Endothelial cell of umbilical vein (primary cell): Measurements from ENCODE around the gene EFNB1. TPM values are rescaled to one million over a fixed set of nuclear protein-coding genes. Genes with fewer than 3 reads are reported as not detected.

Experiments used
- BruUV-seq: library from RNA; stranded (reverse); fragments of 400-500 nt; replicated peaks from 2 replicates; lab custom pipeline; 2021; lab: Mats Ljungman, UMichigan
- CTCF ChIA-PET: fragments of 300-600, 350-600 bp; sonication (Branson Sonifier 250); formaldehyde crosslinking; loops from one replicate; lab custom pipeline; 2021; ENCODE audit warnings: antibody characterized with exemption, inconsistent platforms; lab: Charles Lee
- POLR2A ChIA-PET: fragments of 300-600, 350-600 bp; sonication (Branson Sonifier 250); formaldehyde crosslinking; loops from one replicate; lab custom pipeline; 2021; ENCODE audit warnings: antibody characterized with exemption, inconsistent platforms; lab: Charles Lee
- DNase-seq: peaks from one replicate; pipeline ENCODE4 v3.0.0-alpha.2; 2011; ENCODE audit warnings: low read depth, low spot score
- FAIRE-seq: peaks from 2 replicates; lab custom pipeline; 2011; peaks lifted over from hg19 to GRCh38; lab: Jason Lieb, UNC
- H2AFZ ChIP-seq: 2 replicates; pipeline ENCODE4 v1.6.0; 2012; ENCODE audit warnings: low read depth, low read length, control low read depth, inconsistent platforms
- H3K27ac ChIP-seq: 2 replicates; pipeline ENCODE4 v1.5.1; 2011; ENCODE audit warnings: low read depth, mild to moderate bottlenecking, control low read depth, low read length, moderate library complexity; ENCODE audit not compliant: insufficient read depth
- H3K27me3 ChIP-seq, 2 experiments: 2 replicates each; pipeline versions ENCODE4 v1.6.0 to v1.6.1; 2011; ENCODE audit warnings: low read length in 2 of 2, mixed read lengths in 1 of 2; ENCODE audit not compliant: control insufficient read depth in 2 of 2, insufficient read depth in 2 of 2
- H3K36me3 ChIP-seq, 2 experiments: 2 replicates in 1 of 2; 3 replicates in 1 of 2; pipeline ENCODE4 v1.5.1; 2011; ENCODE audit warnings: low read length in 2 of 2, mild to moderate bottlenecking in 1 of 2, moderate library complexity in 1 of 2; ENCODE audit not compliant: control insufficient read depth in 2 of 2, insufficient read depth in 2 of 2; ENCODE audit errors: extremely low read depth in 1 of 2
- H3K4me1 ChIP-seq: 3 replicates; pipeline ENCODE4 v1.5.1; 2011; ENCODE audit warnings: mild to moderate bottlenecking, low read length; ENCODE audit not compliant: control insufficient read depth, insufficient read depth; ENCODE audit errors: extremely low read depth
- H3K4me2 ChIP-seq: 2 replicates; pipeline ENCODE4 v1.6.1; 2011; ENCODE audit warnings: low read length, control low read depth, mixed read lengths; ENCODE audit not compliant: insufficient read depth
- H3K4me3 ChIP-seq, 3 experiments: fragments of 200-600 bp in 1 of 3; sonication (generic), shearing (Covaris generic) in 1 of 3; replicated peaks in 1 of 3; 2 replicates each; pipeline ENCODE4 v1.5.1; 2011 to 2016; ENCODE audit warnings: control low read depth in 3 of 3, low read length in 3 of 3, mild to moderate bottlenecking in 2 of 3, inconsistent platforms in 1 of 3, low read depth in 1 of 3, moderate library complexity in 1 of 3; ENCODE audit not compliant: insufficient read depth in 1 of 3
- H3K79me2 ChIP-seq: 2 replicates; pipeline ENCODE4 v1.6.0; 2012; ENCODE audit warnings: low read length, inconsistent platforms; ENCODE audit not compliant: control insufficient read depth, insufficient read depth
- H3K9ac ChIP-seq: replicated peaks from 2 replicates; pipeline ENCODE3; 2011; ENCODE audit warnings: low read length, control low read depth; ENCODE audit not compliant: insufficient read depth; ENCODE audit errors: extremely low read depth
- H3K9me1 ChIP-seq: replicated peaks from 3 replicates; pipeline ENCODE4 v1.6.0; 2011; ENCODE audit warnings: mild to moderate bottlenecking, low read length; ENCODE audit not compliant: control insufficient read depth, insufficient read depth; ENCODE audit errors: extremely low read depth
- H3K9me3 ChIP-seq: replicated peaks from 2 replicates; pipeline ENCODE4 v1.5.1; 2012; ENCODE audit warnings: low read length, inconsistent platforms; ENCODE audit not compliant: control insufficient read depth, insufficient read depth
- H4K20me1 ChIP-seq: replicated peaks from 2 replicates; pipeline ENCODE3; 2011; ENCODE audit warnings: mild to moderate bottlenecking, low read length; ENCODE audit not compliant: control insufficient read depth, insufficient read depth; ENCODE audit errors: extremely low read depth
- EZH2 ChIP-seq: IDR thresholded peaks from 2 replicates; pipeline ENCODE4 v1.6.1; 2012; ENCODE audit warnings: borderline replicate concordance, low read depth, mild to moderate bottlenecking, moderate library complexity, low read length, inconsistent platforms; ENCODE audit not compliant: severe bottlenecking
- FOS ChIP-seq: IDR thresholded peaks from 2 replicates; pipeline ENCODE4 v1.6.1; 2011; ENCODE audit warnings: mild to moderate bottlenecking, low read length, moderate library complexity, borderline replicate concordance; ENCODE audit not compliant: insufficient read depth
- POLR2A ChIP-seq: IDR thresholded peaks from 2 replicates; pipeline ENCODE4 v1.6.1; 2012; ENCODE audit warnings: low read depth, mild to moderate bottlenecking, control low read depth, low read length
- POLR2AphosphoS5 ChIP-seq: IDR thresholded peaks from 2 replicates; pipeline ENCODE4 v1.6.1; 2012; ENCODE audit warnings: low read depth, mild to moderate bottlenecking, control low read depth, low read length, moderate library complexity; ENCODE audit not compliant: insufficient read depth
- dilution Hi-C: fragments of 300-500 bp; cut with MboI; formaldehyde crosslinking; loops from one replicate; pipeline ENCODE4 v1.15.0; 2019; ENCODE audit warnings: low sequenced_read_pairs; ENCODE audit not compliant: extremely low pct_ligation_motif_present
- intact Hi-C: fragments of 100-400 bp; cut with micrococcal nuclease; formaldehyde crosslinking; loops from one replicate; pipeline ENCODE4 v1.10.0; 2022
- polyA plus RNA-seq, 4 experiments: library from polyadenylated mRNA; depleted of rRNA in 3 of 4; stranded (reverse) in 3 of 4; unstranded in 1 of 4; fragments of >200 nt; gene quantifications; 2 replicates each; pipeline versions ENCODE4 v1.2.1 to v1.2.3, GENCODE V29; 2011 to 2012; ENCODE audit warnings: missing spikeins in 1 of 4
- total RNA-seq: library from RNA; stranded (reverse); gene quantifications from 2 replicates; pipeline ENCODE4 v1.2.3, GENCODE V29; 2021
- TF ChIP-seq, protein P1 (sequence below), 2 donors: IDR thresholded peaks; 1 replicate in 1 of 2; 2 replicates in 1 of 2; pipeline ENCODE4 v1.5.1; 2011; ENCODE audit warnings: low read length in 2 of 2, mild to moderate bottlenecking in 2 of 2, moderate library complexity in 2 of 2, control low read depth in 1 of 2, inconsistent platforms in 1 of 2, low read depth in 1 of 2; ENCODE audit not compliant: insufficient read depth in 1 of 2; ENCODE audit errors: extremely low read depth in 1 of 2

Gene EFNB1
- total and polyA plus RNA-seq, 2 donors (not counting 3 experiments of a cell fraction or from before 2014, with no cell fraction given) = 7.8 to 13.3 TPM

DNA sequence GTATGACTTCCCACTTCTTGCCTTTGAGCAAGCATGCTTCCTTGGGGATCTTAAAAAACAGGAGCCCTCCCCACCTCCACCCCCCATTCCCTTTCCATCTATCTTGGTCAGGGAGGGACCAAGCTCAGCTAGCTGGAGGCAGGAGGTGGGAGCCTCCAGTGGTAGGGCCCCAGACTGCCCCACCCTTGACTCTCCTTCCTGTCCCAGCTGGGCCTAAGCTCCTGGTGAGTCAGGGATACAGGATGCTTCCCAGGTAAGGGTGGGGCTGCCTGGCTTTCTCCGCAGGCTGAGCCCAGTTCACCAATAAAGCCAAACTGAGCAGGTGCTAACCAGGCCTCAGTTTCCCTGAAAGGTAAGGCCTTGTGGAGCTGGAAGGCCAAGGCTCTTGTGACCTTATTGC is 15.2 kb downstream of the EFNB1 start:
- H3K9me1 ChIP-seq = no peaks in the 10 kb centered on the region
- no peaks in the 10 kb centered on the region for H4K20me1 ChIP-seq
- CTCF ChIA-PET = interaction anchor here (1.0 kb wide), 1 partner anchor 217 kb away, joined by 3 read pairs; no protein-coding TSS in a partner anchor
- no peak overlapping the region for H3K9ac ChIP-seq
- H3K4me2 ChIP-seq = no peak overlapping the region
- TF ChIP-seq, protein P1, sequence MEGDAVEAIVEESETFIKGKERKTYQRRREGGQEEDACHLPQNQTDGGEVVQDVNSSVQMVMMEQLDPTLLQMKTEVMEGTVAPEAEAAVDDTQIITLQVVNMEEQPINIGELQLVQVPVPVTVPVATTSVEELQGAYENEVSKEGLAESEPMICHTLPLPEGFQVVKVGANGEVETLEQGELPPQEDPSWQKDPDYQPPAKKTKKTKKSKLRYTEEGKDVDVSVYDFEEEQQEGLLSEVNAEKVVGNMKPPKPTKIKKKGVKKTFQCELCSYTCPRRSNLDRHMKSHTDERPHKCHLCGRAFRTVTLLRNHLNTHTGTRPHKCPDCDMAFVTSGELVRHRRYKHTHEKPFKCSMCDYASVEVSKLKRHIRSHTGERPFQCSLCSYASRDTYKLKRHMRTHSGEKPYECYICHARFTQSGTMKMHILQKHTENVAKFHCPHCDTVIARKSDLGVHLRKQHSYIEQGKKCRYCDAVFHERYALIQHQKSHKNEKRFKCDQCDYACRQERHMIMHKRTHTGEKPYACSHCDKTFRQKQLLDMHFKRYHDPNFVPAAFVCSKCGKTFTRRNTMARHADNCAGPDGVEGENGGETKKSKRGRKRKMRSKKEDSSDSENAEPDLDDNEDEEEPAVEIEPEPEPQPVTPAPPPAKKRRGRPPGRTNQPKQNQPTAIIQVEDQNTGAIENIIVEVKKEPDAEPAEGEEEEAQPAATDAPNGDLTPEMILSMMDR (IDR thresholded peaks at IDR 0.05; ENCODE audit: extremely low read depth in 1 of 2, insufficient read depth in 1 of 2, low read depth in 1 of 2, low read length in 2 of 2) = no peak
- no peak for TF ChIP-seq EZH2
- no peak for TF ChIP-seq FOS
- H3K79me2 ChIP-seq = no peaks in the 10 kb centered on the region
- H3K36me3 ChIP-seq = peaks cover 0 to 6% of the 10 kb centered on the region in 2 experiments
- no peaks in the 10 kb centered on the region for H3K4me1 ChIP-seq
- no peak overlapping the region for H2AFZ ChIP-seq
- DNase-seq (no peak), FAIRE-seq (no peak)
- H3K27me3 ChIP-seq = no peaks in the 10 kb centered on the region
- no peak overlapping the region for H3K27ac ChIP-seq
- intact Hi-C loops = no loop called here
- H3K9me3 ChIP-seq = no peaks in the 10 kb centered on the region
- no peak overlapping the region for H3K4me3 ChIP-seq
- dilution Hi-C loops = no loop called here
- POLR2A ChIA-PET = no interaction called here
- BruUV-seq = no TSS peak

DNA sequence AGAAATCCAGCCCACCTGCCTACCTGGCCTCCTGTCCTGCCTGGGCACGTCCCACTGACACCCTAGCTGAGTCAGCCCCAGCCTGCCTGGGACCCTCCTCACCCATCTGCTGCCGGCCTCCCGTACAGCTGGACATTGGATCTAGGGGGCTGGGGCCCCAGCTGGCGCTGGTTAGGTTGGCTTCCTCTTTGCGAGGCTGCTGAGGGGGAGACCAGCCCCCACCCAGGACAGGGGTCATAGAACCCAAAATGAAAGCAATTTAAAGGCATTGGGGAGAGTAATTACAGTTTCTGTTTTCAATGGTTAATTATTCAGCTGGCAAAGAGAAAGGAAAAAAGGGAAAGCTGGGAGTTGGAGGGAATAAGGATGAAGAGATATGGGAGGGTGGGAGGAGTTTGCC is 15.8 kb downstream of the EFNB1 start:
- Histone ChIP-seq H3K9ac (no peak overlapping the region), H3K4me3 (no peak overlapping the region)
- CTCF ChIA-PET = interaction anchor here (1.0 to 1.5 kb wide), 2 partner anchors 16 to 216 kb away, joined by 3 to 4 read pairs; partner anchors contain the start of gene EFNB1

More for the DNA sequence above, 15.8 kb downstream of the EFNB1 start:
- intact Hi-C loops = no loop called here
- Histone ChIP-seq H3K27ac (no peak overlapping the region), H3K9me1 (no peaks in the 10 kb centered on the region), H3K4me1 (no peaks in the 10 kb centered on the region), H3K4me2 (no peak overlapping the region), H2AFZ (no peak overlapping the region), H3K36me3 (peaks cover 0 to 5% of the 10 kb centered on the region in 2 experiments), H4K20me1 (no peaks in the 10 kb centered on the region), H3K9me3 (no peaks in the 10 kb centered on the region), H3K27me3 (no peaks in the 10 kb centered on the region), H3K79me2 (no peaks in the 10 kb centered on the region)
- DNase-seq = no peak
- no peak for FAIRE-seq
- no TSS peak for BruUV-seq
- dilution Hi-C loops = no loop called here
- TF ChIP-seq POLR2A (no peak), POLR2AphosphoS5 (no peak), FOS (no peak)
- POLR2A ChIA-PET = interaction anchor here (1.7 kb wide), 1 partner anchor 16 kb away, joined by 6 read pairs; the partner anchor contains the start of gene EFNB1
